Stimulated activated CD8-positive, alpha-beta memory T cell treated with anti-CD3 and anti-CD28 coated beads, Interleukin-7, amount 100 ng/mL, for 48 hours (primary cell): ENCODE measurements around the gene GNAQ.

Source experiments
- DNase-seq, 2 donors: peaks; one replicate each; pipeline ENCODE4 v3.0.0-alpha.2; 2020; ENCODE audit warnings: low read depth in 1 of 2; ENCODE audit errors: extremely low read depth in 1 of 2

Gene GNAQ

DNA sequence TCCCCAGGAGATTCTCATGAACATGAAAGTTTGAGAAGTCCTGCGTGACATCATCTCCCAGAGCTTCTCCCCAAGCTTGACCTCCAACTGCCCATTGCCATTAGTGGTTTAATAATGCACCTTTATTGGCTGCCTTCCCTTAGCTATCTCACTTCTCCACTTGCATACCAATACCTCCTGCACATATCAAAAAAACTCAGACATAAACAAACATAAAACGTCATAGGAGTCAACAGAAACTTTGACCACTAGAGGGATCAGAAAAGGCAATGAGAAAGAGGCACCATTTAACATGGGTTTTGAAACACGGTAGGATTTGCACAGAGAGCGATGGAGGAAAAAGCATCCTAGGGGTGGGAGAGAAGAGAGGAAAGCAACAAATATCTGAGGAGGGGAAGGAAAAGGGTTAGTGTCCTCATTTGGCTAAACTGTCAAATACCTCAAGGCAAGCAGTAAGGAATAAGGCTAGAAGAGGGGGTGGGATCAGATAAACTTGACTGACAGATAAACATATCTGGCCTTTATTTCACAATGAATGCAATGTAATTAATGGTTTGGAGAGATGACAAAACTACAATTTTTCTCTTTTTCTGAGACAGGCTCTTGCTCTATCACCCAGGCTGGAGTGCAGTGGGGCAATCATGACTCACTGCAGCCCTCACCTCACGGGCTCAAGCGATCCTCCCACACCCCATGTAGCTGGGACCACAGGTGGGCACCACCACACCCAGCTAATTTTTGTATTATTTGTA lies 27.0 kb downstream of the GNAQ start:
- DNase-seq = no peak

DNA sequence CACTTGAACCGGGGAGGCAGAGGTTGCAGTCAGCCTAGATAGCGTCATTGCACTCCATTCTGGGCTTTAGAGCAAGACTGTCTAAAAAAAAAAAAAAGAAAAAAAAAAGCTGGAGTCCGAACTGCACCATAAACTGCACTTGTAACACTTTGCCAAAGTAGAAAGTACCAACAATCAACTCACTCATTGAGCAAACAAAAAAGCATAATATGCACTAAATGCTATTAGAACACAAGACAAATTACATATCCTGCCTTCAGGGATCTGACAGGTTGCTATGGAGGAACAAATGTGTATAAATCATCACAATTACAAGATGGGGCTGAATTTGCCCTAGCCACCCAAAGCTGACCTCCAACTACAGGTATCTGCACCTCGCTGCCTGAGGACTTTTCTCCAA lies 27.9 kb downstream of the GNAQ start:
- DNase-seq = no peak

DNA sequence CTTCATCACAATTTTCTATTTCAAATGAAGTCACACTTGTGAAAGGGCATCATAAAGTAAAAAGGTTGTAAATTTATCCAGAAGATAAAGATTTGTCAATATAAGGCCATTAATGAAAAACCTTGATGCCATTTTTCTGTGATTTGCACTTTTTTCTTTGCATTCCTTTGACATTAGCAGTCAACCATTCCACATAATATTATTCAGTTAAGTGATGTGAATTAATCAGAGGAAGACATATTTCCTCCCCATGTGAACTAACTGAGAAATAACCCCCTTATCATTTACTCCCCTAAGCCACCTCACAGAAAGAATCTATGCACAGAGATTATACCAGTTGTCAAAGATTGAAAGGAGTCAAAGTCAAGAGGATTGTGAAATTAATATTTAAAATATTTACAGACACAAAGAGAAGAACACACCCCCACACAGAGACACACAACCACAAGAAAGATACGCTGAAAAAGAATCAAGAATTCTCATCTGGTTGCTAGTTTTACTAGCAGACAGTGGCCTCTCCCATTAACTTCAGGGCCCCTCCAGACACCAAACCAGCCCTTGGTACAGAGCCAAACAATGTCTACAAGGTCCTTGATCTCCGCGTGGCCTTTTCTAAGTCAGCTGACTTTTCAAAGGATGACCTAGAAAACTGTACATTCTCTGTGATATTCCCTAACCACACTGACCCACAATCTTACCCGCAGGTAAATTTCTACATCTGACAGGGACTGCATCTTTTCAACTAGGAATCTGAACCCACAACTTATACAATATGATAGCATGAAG lies 29.5 kb downstream of the GNAQ start:
- no peak for DNase-seq

DNA sequence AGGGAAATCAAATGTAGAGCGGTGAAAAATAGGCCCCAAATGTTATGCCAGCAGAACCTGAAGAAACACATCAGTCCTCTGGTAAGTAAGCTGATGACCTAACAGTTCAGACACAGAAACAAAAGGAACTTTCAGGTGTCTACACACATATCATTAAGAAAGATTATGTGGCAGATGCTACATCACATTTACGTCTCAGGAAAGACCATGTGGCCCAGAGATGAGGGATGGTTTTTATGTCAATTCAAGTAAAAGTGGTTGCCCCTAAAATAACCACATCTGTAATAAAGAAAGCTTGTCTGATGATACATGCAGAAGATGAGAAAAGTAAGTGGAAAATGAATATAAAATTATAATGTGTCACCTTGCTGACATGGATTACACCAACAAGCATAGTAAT lies 31.4 kb downstream of the GNAQ start:
- DNase-seq = no peak

DNA sequence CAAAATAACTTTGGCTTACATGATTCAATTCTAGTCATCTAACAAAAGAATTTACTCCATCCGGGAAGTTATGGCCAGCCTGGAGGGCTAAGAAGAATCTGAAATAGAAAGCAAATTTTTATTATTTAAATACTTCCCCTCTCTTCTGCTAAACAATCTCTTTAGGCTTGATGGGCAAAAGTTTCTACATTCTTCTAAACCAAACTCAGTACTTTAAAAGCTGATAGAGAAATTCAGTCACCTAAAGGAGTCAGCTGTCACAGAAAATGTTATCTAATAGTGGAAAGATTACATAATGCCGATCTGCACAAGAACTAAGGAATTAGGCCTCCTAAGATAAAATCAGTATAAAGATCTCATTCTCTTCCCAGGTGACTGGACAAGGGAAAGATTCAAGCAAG lies 32.4 kb downstream of the GNAQ start:
- no peak for DNase-seq

DNA sequence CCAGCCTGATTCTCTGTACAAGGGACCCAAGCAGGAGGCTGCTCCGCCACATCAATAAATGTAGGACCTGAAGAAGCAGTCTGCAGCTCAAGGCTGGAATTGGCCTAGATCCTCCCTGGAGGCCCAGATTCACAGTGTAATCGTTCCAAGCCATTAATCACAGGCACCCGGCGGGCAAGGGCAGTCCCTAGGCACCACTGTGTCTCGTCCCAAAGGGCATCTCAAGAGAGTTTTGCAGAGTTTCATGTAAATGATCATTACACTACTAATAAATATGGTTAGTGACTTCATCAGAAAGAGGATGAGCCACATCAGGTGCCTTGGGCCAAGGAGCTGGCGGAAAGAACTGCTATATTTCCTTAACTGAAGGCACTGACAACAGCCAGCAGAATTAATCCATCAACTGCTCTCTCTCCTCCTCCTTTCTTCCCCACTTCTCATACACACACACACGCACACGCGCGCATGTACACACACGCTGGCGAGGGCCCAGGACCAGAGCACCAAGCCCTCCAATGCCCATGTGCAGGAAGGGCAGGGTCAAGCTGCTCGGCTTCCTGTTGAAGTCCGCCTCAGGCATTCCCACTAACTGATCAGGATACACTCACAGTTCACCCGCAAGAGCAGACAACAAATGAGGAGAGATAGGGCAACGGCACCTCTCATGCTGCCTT lies 33.9 kb downstream of the GNAQ start:
- no peak for DNase-seq

DNA sequence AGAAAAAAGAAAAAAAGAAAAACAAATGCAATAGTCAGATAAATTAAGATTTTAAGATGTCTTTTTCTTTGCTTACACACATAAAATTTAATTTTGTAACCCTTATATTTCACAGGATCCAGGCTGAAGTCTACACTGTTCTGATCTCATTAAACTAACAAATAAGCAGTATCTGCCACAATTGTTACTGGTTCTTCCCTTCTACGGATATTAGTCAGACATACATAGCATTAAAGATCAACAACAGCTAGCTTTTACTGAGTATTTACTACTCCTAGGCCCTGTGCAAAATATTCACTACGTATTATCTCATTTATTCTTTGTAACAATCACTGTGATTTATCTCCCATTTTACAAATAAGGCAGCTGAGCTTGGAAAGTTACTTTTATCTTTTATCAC lies 34.9 kb downstream of the GNAQ start:
- DNase-seq = no peak

DNA sequence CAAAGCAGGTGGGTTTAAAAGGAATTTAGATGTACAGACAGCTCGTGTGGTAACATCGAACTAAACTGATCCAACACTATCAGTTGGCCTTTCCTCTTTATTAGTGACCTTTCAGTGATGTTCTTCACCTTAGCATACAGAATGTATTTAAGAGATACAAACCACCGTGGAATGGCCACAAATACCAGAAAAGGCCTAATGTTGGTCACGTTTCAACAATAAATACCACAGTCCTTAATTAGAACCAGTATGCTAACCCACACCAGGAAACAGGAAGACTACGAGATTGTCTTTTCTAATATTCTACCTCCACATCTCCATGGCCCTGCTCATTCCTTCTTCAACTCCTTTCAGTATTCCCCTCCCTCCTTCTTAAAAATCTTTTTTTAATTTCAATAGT lies 40.4 kb downstream of the GNAQ start:
- no peak for DNase-seq

DNA sequence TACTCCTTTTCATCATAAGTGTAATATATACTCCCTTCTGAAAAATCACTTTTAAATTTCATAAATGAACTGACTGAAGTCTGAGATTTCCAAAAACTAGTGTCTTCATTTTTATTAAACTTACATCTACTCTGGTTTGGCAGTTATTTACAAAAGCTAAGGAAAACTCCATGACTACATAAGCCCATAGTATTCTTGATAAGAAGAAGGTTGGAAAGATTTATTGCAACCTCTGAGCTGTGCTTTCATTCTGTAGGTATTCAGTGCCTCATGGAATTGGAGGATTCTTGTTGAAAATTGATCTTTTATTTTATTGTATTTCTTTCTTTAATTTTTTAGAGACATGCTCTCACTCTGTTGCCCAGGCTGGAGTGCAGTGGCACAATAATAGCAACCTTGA lies 41.7 kb downstream of the GNAQ start:
- DNase-seq = no peak

DNA sequence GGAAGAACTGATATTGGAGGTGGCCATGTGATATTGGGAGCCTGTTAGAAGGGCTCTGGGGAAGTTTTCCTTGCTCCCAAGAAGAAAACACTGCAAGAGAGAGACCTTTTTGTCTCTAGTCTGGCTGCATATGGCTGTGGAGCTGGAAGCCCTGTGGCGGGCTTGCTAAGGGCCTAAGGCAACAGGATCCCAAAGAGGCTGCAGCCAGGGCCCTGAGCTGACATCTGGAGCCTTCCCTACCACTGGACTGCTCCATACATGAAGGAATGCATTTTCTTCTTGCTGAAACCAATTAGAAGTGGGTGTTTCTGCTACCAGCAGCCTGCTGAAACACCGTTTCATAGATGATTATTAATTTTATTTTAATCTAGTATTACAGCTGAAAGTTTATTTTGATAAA lies 42.2 kb downstream of the GNAQ start:
- DNase-seq = no peak

DNA sequence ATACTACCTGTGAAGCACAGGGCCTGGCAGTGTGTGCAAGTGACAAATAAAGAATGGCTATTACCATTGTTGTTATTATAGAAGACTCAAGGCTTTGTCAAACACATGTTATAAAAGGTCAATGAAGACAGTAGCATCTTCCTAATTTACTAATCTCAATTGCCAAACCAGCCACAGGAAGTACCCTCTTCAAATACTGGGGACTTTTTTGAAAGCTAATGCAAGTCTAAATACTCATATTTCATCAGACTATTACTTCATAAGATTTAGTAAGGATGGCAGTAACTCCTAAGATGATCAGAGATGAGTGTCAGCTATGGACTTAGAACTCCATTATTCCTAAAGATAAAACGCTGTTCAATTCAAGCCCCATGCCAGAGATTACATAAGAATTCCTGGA lies 43.0 kb downstream of the GNAQ start:
- DNase-seq = no peak

DNA sequence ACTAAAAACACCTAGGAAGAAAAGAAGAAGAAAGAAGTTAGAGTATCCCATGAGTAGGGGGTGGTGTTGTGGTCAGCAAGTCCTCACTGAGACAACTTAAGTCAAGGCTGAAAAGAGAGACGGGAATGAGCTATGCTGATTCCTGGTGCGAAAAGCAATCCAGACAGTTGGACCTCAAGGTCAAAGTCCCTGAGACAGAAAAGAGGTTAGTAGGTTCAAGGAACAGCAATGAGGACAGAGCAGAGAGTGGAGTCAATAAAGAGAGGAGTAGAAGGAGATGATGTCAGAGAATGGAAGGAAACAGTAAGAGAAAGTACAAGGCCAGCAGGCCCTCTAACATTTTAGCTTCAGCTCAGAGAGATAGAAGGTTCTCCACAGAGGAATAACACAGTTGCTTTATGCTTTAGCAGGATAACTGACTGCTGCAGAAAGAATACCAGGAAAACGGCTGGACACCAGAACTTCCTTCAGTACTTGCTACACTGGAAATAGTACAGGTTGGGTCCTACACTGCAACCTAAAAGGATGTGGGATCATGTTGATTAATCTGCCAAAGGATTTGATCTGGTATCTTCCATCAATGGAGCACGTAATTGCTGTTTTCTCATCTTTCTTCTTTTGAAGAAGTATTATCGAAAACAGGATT lies 43.6 kb downstream of the GNAQ start:
- DNase-seq = no peak

DNA sequence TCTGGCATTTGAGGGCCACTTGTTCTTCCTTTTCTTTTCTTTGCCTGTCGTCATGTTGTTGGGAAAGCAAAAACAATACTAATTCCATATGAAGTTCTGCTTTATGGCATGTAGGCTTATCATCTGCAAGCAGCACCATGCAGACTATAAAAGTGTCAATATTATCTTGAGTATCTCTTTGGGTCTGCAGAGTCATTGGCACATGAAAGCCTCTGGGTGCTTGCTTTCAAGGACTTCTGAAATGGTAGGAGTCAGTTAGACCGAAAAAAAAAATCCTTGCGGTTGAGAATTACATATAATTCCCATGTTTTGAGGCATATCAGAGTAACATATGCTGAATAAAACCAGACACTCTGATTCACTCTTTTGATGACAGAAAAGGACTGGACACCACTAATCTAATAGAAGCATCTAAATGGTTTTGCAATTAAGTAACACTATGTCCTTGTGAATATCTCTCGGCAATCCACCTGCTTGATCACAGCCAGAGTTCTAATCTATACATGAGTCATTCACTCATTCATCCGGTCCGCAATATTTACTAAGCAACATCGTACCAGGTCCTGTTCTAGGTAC lies 44.4 kb downstream of the GNAQ start:
- no peak for DNase-seq

DNA sequence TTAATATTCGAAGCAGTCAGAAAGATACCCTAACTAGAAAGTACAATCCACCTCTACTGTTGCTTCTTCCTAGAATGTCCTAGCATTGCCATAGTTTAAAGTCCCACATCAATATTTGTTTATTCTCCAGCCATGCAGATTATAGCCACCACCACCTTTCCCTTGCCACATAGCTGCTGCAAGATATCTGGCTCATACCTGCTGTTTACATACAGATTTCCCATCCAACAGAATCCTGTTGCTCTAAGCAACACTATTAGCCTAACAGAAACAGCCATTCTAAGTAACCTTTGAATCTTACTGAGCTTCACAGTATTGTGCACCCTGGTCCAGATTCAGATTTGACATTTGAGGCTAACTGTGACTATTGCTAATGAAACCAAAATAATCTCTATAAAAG lies 45.6 kb downstream of the GNAQ start:
- no peak for DNase-seq

DNA sequence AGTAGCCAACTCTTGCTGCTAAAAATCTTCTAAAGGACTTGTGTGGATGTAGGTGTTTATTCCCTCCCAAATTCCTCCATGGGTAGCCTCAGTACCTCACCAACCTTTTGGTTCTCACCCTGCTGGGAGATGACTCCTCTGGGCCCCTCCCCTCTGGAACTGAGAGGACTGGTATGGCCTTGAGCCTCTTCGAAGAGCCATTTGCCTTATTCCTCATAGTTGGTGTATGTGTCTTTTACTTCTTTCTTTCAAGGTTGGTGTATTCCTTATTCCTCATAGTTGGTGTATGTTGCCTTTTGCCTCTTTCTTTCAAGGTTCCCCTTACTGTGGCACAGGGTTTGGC lies 48.3 kb downstream of the GNAQ start:
- DNase-seq = no peak

DNA sequence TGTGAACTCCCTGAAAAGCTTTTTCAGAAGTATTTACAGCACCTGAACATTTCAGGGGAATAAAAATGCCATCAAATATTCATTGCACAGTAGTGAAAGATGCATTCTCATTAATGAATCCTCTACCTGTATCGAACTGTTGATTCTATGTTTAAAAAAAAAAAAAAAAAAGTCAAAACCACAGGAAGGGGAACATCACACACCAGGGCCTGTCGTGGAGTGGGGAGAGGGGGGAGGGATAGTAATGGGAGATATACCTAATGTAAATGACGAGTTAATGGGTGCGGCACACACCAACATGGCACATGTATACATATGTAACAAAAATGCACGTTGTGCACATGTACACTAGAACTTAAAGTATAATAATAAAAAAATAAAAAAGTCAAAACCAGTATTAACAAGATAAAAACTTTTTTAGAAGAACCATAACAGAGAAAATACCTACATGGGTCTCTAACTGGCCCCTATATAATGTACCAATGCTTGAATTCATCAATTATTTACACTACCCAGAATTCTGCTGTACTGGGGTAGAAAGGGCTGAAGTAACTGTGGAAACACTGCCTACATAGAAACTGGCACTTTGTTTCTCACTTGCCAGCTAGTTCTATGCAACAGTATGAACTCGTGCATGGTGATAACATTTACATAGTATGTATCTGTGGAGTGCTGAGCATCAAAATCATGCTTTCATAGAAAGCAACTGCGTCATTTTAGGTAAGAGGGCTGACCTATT lies 48.9 kb downstream of the GNAQ start:
- DNase-seq = no peak

DNA sequence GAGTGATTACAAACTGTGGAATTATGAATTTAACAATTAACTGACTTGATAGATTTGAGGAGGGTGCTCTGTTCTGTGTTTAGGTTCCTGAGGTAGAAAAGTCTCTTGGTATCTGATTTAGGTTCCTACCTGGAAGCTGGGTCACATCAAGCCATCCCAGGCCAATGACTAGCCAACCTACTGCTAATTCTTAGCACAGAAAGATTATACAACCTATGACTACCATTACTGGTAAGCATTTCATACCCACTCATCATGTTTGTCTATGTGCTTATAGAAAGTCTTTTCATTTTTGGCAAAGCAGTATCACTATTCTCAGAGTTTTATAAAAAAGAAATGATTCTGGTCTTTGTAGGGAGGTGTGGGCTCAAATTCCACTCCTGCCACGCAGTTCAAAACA lies 49.7 kb downstream of the GNAQ start:
- DNase-seq = no peak

DNA sequence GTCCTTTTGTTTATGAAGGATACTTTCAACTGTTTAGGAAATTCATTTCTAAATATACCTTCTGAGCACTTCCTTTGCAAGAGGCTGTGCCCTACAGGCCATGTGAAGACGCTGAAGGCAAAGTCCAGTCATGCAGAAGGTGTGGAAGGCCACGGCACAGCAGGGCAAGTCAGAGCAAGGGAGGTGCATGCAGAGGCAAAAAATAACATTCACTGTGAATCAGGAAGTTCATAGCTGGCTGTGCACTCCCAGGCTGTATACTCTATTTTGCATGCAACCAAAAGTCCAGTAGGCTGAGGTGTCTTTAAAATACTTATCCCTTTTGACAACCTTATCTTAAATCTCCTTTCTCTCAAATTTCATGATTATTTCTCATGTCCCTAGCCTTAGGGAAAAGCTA lies 50.3 kb downstream of the GNAQ start:
- DNase-seq = no peak

DNA sequence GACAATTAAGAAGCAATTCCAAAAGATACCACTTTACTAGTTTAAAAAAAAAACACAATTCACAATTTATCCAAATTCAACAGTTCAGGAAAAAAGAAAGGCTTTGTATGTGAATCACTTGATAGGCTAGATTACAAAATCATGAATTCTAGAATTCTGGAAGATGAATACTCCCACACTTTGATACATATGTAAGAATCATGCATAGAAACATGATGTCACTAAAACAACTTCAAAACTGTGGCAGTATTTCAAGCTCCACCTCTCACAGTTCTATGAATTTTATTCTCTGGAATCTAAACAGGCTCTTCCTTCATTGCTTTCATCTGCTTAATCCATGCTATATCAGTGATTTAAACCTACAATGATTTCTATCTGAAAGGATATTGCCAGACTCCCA lies 51.0 kb downstream of the GNAQ start:
- no peak for DNase-seq

DNA sequence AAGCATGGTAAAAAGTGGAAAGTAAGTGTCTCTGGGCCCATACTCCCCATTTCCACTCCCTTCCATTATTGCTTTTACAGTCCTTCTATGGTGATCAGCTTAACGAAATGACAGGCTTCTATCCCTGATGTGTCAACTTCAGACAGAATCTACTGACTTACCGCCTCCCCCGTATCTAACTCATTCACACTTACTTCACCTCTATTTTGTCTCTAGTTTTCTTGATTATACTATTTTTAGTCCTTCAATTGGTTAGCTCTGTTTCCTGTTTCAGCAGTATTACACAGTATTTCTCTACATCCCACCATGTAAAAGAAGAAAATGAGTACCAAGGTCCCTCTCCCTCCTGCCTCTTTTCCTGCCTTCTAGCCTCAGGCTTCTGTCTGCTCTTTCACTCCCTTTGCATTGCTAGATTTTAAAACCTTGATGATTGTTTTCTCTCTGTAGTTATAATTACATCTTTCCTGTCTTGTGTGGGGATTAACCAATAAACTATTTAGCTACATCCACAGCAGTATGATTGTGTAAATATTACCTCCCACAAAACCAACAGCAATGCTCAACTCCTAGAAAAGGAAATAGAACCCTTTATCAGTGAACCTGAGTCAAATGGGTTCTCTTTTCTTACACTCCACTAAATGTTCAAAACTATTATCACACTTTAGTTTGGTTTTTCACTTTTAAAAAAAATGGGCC lies 53.4 kb downstream of the GNAQ start:
- no peak for DNase-seq
